Stimulated activated CD8-positive, alpha-beta memory T cell treated with anti-CD3 and anti-CD28 coated beads, Interleukin-2, amount 100 ng/mL, for 48 hours (primary cell): ENCODE results near the gene OR2L8.

Source experiments
- DNase-seq, 2 donors: peaks; one replicate each; pipeline ENCODE4 v3.0.0-alpha.2; 2020; ENCODE audit warnings: low read depth in 2 of 2

Gene OR2L8

DNA sequence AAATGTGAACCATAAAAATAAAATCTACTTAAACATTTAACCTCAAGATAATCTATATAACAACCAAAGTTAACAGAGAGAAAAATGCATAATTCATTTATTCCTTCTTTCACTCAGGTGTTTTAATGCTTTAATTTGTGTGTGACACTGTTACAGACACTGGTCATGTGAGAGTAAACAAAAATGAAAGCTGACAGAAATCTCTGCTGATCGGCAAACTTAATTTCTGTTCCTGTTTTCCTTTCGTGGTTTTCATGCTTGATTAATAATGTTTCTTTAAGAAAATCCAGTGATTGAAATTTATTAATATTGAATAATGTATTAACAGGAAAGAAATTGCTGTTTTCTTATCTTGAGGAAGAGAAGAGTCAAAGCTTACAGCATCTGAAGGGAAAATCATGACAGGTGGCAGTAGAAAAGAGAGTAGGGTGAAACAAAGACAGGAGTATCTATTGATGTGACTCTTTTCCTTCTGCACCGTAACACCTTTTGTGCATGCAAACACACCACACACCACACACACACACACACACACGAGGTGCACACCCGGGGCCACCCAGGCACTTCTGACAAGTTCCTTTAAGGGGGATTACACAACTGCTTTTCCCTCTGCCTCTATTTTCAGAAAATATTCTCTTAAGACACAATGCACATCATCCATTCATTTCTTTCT is 18.0 kb downstream of the OR2L8 start:
- no peak for DNase-seq

DNA sequence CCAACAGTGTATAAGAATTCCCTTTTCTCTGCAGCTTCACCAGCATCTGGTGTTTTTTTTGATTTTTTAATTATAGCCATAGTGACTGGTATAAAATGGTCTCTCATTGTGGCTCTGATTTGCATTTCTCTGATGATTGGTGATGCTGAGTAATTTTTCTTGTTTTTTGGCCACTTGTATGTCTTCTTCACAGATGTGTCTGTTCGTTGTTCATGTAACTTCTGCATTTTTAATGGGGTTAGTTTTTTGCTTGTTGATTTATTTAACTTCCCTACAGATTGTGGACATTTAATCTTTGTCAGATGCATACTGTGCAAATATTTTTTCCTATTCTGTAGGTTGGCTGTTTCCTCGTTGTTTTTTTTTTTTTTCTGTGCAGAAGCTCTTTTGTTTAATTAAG is 44.3 kb downstream of the OR2L8 start:
- no peak for DNase-seq

DNA sequence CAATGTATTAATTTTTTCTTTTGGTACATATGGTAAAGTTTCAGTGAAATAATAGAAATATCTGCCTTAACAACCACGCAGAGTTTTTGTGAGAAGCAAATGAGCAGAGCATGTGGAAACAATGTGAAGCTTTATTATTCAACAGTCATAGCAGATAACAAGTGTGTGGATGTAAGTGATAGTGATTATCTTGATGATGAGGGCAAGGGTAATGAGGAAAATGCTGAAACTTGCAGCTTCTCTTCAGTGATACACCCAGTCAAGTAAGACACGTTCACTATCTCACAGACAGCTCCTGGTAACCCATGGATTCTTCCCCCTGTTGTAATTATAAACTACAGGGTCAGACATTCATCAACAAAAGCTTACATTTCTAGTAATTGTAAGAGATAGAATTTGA is 50.2 kb downstream of the OR2L8 start:
- DNase-seq = no peak
